Ishikawa (cell line): ENCODE data around the gene OSCP1.

Source experiments
- CEBPB ChIP-seq: IDR thresholded peaks from 2 replicates; pipeline ENCODE4 v1.6.1; 2012
- CREB1 ChIP-seq: IDR thresholded peaks from 2 replicates; pipeline ENCODE4 v1.6.1; 2012; ENCODE audit warnings: low read depth
- EGR1 ChIP-seq: IDR thresholded peaks from 2 replicates; pipeline ENCODE4 v1.6.1; 2012
- EP300 ChIP-seq: IDR thresholded peaks from 2 replicates; pipeline ENCODE4 v1.6.1; 2012; ENCODE audit warnings: borderline replicate concordance
- FOXM1 ChIP-seq: IDR thresholded peaks from 2 replicates; pipeline ENCODE4 v1.6.1; 2012; ENCODE audit warnings: low read depth, borderline replicate concordance
- RAD21 ChIP-seq: IDR thresholded peaks from 2 replicates; pipeline ENCODE4 v1.6.1; 2012; ENCODE audit warnings: low read depth
- TAF1 ChIP-seq: IDR thresholded peaks from 2 replicates; pipeline ENCODE4 v1.6.1; 2012; ENCODE audit warnings: low read depth, mild to moderate bottlenecking
- TCF12 ChIP-seq: IDR thresholded peaks from 2 replicates; pipeline ENCODE4 v1.6.1; 2012; ENCODE audit warnings: low read depth
- TEAD4 ChIP-seq: IDR thresholded peaks from 2 replicates; pipeline ENCODE4 v1.6.1; 2012
- YY1 ChIP-seq: IDR thresholded peaks from 2 replicates; pipeline ENCODE4 v1.6.1; 2012; ENCODE audit warnings: low read depth
- ZBTB7A ChIP-seq: IDR thresholded peaks from 2 replicates; pipeline ENCODE4 v1.6.1; 2012; ENCODE audit warnings: low read depth
- TF ChIP-seq, protein P1 (sequence below): IDR thresholded peaks from 2 replicates; pipeline ENCODE4 v1.6.1; 2012; ENCODE audit warnings: low read depth, mild to moderate bottlenecking
- TF ChIP-seq, protein P2 (sequence below): IDR thresholded peaks from 2 replicates; pipeline ENCODE4 v1.6.1; 2012

DNA sequence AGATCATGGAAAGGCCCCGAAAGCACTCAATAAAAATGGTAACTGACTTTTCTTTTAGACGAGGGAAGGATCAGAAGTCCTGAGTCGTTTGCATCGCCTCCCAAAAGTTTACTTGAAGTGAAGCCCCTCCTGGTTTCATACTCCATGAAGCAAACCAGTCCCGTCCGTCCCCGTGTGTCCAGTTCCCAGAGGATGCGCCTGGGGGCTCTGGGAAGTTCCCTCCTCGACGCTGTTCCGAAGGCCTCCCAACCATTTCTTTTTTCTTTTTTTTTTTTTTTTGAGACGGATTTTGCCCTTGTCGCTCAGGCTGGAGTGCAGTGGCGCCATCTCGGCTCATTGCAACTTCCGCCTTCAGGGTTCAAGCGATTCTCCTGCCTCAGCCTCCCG, 661 bp upstream of the OSCP1 start:
- TF ChIP-seq CREB1, result no peak
- TF ChIP-seq TEAD4, result no peak
- no peak for TF ChIP-seq RAD21
- TF ChIP-seq CEBPB, result no peak
- no peak for TF ChIP-seq EGR1
- TF ChIP-seq TAF1, result no peak
- TF ChIP-seq, protein P1, sequence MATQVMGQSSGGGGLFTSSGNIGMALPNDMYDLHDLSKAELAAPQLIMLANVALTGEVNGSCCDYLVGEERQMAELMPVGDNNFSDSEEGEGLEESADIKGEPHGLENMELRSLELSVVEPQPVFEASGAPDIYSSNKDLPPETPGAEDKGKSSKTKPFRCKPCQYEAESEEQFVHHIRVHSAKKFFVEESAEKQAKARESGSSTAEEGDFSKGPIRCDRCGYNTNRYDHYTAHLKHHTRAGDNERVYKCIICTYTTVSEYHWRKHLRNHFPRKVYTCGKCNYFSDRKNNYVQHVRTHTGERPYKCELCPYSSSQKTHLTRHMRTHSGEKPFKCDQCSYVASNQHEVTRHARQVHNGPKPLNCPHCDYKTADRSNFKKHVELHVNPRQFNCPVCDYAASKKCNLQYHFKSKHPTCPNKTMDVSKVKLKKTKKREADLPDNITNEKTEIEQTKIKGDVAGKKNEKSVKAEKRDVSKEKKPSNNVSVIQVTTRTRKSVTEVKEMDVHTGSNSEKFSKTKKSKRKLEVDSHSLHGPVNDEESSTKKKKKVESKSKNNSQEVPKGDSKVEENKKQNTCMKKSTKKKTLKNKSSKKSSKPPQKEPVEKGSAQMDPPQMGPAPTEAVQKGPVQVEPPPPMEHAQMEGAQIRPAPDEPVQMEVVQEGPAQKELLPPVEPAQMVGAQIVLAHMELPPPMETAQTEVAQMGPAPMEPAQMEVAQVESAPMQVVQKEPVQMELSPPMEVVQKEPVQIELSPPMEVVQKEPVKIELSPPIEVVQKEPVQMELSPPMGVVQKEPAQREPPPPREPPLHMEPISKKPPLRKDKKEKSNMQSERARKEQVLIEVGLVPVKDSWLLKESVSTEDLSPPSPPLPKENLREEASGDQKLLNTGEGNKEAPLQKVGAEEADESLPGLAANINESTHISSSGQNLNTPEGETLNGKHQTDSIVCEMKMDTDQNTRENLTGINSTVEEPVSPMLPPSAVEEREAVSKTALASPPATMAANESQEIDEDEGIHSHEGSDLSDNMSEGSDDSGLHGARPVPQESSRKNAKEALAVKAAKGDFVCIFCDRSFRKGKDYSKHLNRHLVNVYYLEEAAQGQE, result no peak
- no peak for TF ChIP-seq ZBTB7A
- no peak for TF ChIP-seq YY1
- TF ChIP-seq EP300, result no peak
- no peak for TF ChIP-seq FOXM1
- TF ChIP-seq, protein P2, sequence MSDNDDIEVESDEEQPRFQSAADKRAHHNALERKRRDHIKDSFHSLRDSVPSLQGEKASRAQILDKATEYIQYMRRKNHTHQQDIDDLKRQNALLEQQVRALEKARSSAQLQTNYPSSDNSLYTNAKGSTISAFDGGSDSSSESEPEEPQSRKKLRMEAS, result no peak
- TF ChIP-seq TCF12, result no peak
